Breast epithelium (tissue), 3 donors: ENCODE data around the gene ERO1B.

Experiments
- POLR2A ChIP-seq: fragments of 450-650 bp; IDR thresholded peaks from one replicate; pipeline ENCODE4 v1.6.1; 2016; ENCODE audit warnings: antibody characterized with exemption, mild to moderate bottlenecking, moderate library complexity
- TF ChIP-seq, protein P1 (sequence below), 3 donors: fragments of 450-650 bp; IDR thresholded peaks; one replicate each; pipeline ENCODE4 v1.5.1; 2016 to 2017; ENCODE audit warnings: antibody characterized with exemption in 3 of 3, mild to moderate bottlenecking in 3 of 3, moderate library complexity in 3 of 3

DNA sequence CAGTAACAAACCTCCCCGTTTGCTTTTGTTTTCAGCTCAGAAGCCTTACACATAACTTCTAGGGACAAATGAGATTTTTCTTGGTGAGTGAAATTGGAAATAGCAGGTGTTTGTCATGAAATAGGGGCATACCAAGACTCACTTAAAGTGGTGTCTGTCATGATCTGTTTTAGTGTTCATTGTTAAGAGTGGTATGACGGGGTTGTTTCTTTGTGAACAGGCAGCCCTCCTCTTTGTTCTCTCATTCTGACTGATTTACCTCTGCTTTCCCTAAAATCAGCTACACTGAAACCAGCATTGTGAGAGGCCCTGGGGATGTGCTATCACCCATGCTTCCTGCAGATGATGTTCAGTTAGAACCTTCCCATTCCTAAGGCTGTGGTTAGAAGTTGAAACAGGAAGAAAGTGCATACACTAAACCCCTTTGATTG, 2.5 kb upstream of the ERO1B start:
- TF ChIP-seq, protein P1, sequence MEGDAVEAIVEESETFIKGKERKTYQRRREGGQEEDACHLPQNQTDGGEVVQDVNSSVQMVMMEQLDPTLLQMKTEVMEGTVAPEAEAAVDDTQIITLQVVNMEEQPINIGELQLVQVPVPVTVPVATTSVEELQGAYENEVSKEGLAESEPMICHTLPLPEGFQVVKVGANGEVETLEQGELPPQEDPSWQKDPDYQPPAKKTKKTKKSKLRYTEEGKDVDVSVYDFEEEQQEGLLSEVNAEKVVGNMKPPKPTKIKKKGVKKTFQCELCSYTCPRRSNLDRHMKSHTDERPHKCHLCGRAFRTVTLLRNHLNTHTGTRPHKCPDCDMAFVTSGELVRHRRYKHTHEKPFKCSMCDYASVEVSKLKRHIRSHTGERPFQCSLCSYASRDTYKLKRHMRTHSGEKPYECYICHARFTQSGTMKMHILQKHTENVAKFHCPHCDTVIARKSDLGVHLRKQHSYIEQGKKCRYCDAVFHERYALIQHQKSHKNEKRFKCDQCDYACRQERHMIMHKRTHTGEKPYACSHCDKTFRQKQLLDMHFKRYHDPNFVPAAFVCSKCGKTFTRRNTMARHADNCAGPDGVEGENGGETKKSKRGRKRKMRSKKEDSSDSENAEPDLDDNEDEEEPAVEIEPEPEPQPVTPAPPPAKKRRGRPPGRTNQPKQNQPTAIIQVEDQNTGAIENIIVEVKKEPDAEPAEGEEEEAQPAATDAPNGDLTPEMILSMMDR (IDR thresholded peaks at IDR 0.05) = no peak
- TF ChIP-seq POLR2A = no peak
